A673 (cell line): Measurements from ENCODE around the gene UMODL1. TPM values are rescaled to one million over a fixed set of nuclear protein-coding genes. Genes with fewer than 3 reads are reported as not detected.

Experiments used
- BruUV-seq: library from RNA; stranded (reverse); fragments of 400-500 nt; replicated peaks from 2 replicates; lab custom pipeline; 2021; lab: Mats Ljungman, UMichigan
- CTCF ChIA-PET: fragments of 300-600 bp; sonication (Branson Sonifier 250); formaldehyde crosslinking; loops from one replicate; lab custom pipeline; 2022; ENCODE audit warnings: antibody characterized with exemption; lab: Charles Lee
- POLR2A ChIA-PET: fragments of 300-600 bp; sonication (Branson Sonifier 250); formaldehyde crosslinking; loops from one replicate; lab custom pipeline; 2022; ENCODE audit warnings: antibody characterized with exemption; ENCODE audit not compliant: low non-redundant PET; lab: Charles Lee
- DNase-seq: peaks from one replicate; pipeline ENCODE4 v3.0.0-alpha.2; 2015; ENCODE audit warnings: low spot score
- H3K27ac ChIP-seq: fragments of 200-600 bp; sonication (generic); 2 replicates; pipeline ENCODE4 v1.5.1; 2016; ENCODE audit warnings: mixed run types, low read depth, mild to moderate bottlenecking, mixed read lengths, antibody characterized with exemption, low read length; ENCODE audit not compliant: poor library complexity, severe bottlenecking
- H3K27me3 ChIP-seq: fragments of 200-600 bp; sonication (generic); replicated peaks from 2 replicates; pipeline ENCODE4 v1.6.1; 2017; ENCODE audit warnings: mixed run types, low read depth, mild to moderate bottlenecking, mixed read lengths, antibody characterized with exemption, low read length; ENCODE audit not compliant: insufficient read depth, poor library complexity
- H3K36me3 ChIP-seq: fragments of 200-600 bp; sonication (generic); 2 replicates; pipeline ENCODE4 v1.6.1; 2016; ENCODE audit warnings: mixed run types, mild to moderate bottlenecking, mixed read lengths, antibody characterized with exemption, low read length; ENCODE audit not compliant: insufficient read depth, poor library complexity, severe bottlenecking
- H3K4me1 ChIP-seq: fragments of 200-600 bp; sonication (generic); 2 replicates; pipeline ENCODE4 v1.6.1; 2017; ENCODE audit warnings: mixed run types, mild to moderate bottlenecking, mixed read lengths, antibody characterized with exemption, low read length; ENCODE audit not compliant: insufficient read depth, poor library complexity, severe bottlenecking
- H3K4me3 ChIP-seq: fragments of 200-600 bp; sonication (generic); 2 replicates; pipeline ENCODE4 v1.5.1; 2016; ENCODE audit warnings: low read depth, mixed run types, mild to moderate bottlenecking, mixed read lengths, low read length; ENCODE audit not compliant: poor library complexity, severe bottlenecking
- H3K9me3 ChIP-seq: fragments of 200-600 bp; sonication (generic); 2 replicates; pipeline ENCODE4 v1.6.1; 2016; ENCODE audit warnings: mixed run types, low read depth, mild to moderate bottlenecking, mixed read lengths, antibody characterized with exemption, low read length; ENCODE audit not compliant: poor library complexity, severe bottlenecking
- CTCF ChIP-seq: fragments of 300-800, 200-600 bp; sonication (generic); conservative IDR thresholded peaks from 2 replicates; pipeline ENCODE4 v1.5.1; 2017; ENCODE audit warnings: low read depth, mild to moderate bottlenecking, antibody characterized with exemption, low read length, moderate library complexity, mixed read lengths
- EZH2 ChIP-seq: fragments of 200-600 bp; sonication (generic); IDR thresholded peaks from 2 replicates; pipeline ENCODE4 v1.6.1; 2017; ENCODE audit warnings: borderline replicate concordance, low read depth, mild to moderate bottlenecking, mixed read lengths, antibody characterized with exemption, low read length; ENCODE audit not compliant: poor library complexity, severe bottlenecking
- intact Hi-C: fragments of 100-400 bp; cut with micrococcal nuclease; formaldehyde crosslinking; loops from one replicate; pipeline ENCODE4 v1.10.0; 2022; ENCODE audit not compliant: unreplicated experiment
- total RNA-seq: library from RNA; stranded (reverse); gene quantifications from 2 replicates; pipeline ENCODE4 v1.2.3, GENCODE V29; 2021

Gene UMODL1
- total RNA-seq, 1 experiment from 2014 or later: not detected

- no peaks in the 10 kb centered on the region for H3K9me3 ChIP-seq
- ChIA-PET CTCF (no interaction called here), POLR2A (no interaction called here)
These were observed 15.9 kb downstream of the UMODL1 start for GRCh38 chr21:42086969-42087368.

GRCh38 chr21:42088148-42088547, 17.0 kb downstream of the UMODL1 start:
- CTCF ChIA-PET: interaction anchor here (0.7 kb wide), 1 partner anchor 476 kb away, joined by 3 read pairs; no protein-coding TSS in a partner anchor
- H3K4me1 ChIP-seq: no peaks in the 10 kb centered on the region
- no peaks in the 10 kb centered on the region for H3K36me3 ChIP-seq
- no peaks in the 10 kb centered on the region for H3K27me3 ChIP-seq
- no TSS peak for BruUV-seq
- POLR2A ChIA-PET: no interaction called here
- no peak overlapping the region for H3K4me3 ChIP-seq
- no peak overlapping the region for H3K27ac ChIP-seq
- intact Hi-C loops: no loop called here
- H3K9me3 ChIP-seq: no peaks in the 10 kb centered on the region
- TF ChIP-seq CTCF (no peak), EZH2 (no peak)
- no peak for DNase-seq

More at GRCh38 chr21:42086969-42087368, 15.9 kb downstream of the UMODL1 start:
- no peaks in the 10 kb centered on the region for H3K4me1 ChIP-seq
- no peaks in the 10 kb centered on the region for H3K27me3 ChIP-seq
- intact Hi-C loops: no loop called here
- no peak overlapping the region for H3K4me3 ChIP-seq
- H3K27ac ChIP-seq: no peak overlapping the region
- BruUV-seq: no TSS peak
- no peak for DNase-seq
- H3K36me3 ChIP-seq: no peaks in the 10 kb centered on the region
- TF ChIP-seq CTCF: no peak

- no peaks in the 10 kb centered on the region for H3K36me3 ChIP-seq
- no peak for DNase-seq
- no peak overlapping the region for H3K4me3 ChIP-seq
- no peaks in the 10 kb centered on the region for H3K9me3 ChIP-seq
- POLR2A ChIA-PET: no interaction called here
- no peaks in the 10 kb centered on the region for H3K4me1 ChIP-seq
- H3K27ac ChIP-seq: no peak overlapping the region
- CTCF ChIA-PET: interaction anchor here (0.7 kb wide), 1 partner anchor 476 kb away, joined by 3 read pairs; no protein-coding TSS in a partner anchor
- H3K27me3 ChIP-seq: no peaks in the 10 kb centered on the region
- intact Hi-C loops: no loop called here
- no peak for TF ChIP-seq CTCF
- TF ChIP-seq EZH2: no peak
- BruUV-seq: no TSS peak
These were observed 17.5 kb downstream of the UMODL1 start for GRCh38 chr21:42088658-42089057.
